ENCODE results near the gene AKR1B1. TPM values are rescaled to one million over a fixed set of nuclear protein-coding genes. Genes with fewer than 3 reads are reported as not detected.

AKR1B1 gene
- total and polyA plus RNA-seq, 2 donors (not counting 3 experiments of a cell fraction or from before 2014, with no cell fraction given) = 159 to 193 TPM

- H3K9ac ChIP-seq (replicated peaks; ENCODE audit: extremely low read depth, insufficient read depth, low read length) = no peak overlapping the region
- H3K27ac ChIP-seq (ENCODE audit: insufficient read depth, low read depth, low read length) = no peak overlapping the region
- no TSS peak for BruUV-seq (replicated peaks)
- peak overlapping the region; percentile 39 for H3K4me2 ChIP-seq (ENCODE audit: insufficient read depth, low read length)
- DNase-seq (ENCODE audit: low read depth, low spot score) (no peak), FAIRE-seq (no peak)
- POLR2A ChIA-PET = no interaction called here
- TF ChIP-seq EZH2 (IDR thresholded peaks at IDR 0.05; ENCODE audit: borderline replicate concordance, low read depth, low read length, severe bottlenecking) (no peak), GATA2 (IDR thresholded peaks at IDR 0.05; ENCODE audit: insufficient read depth, insufficient read length, low read depth, low read length) (peak; percentile 1), MAX (IDR thresholded peaks at IDR 0.05; ENCODE audit: insufficient read depth, insufficient read length) (no peak), JUN (IDR thresholded peaks at IDR 0.05; ENCODE audit: borderline replicate concordance, insufficient read depth, insufficient read length, low read depth) (no peak), POLR2A (IDR thresholded peaks at IDR 0.05; ENCODE audit: low read depth, low read length) (no peak), FOS (IDR thresholded peaks at IDR 0.05; ENCODE audit: borderline replicate concordance, insufficient read depth, low read length) (no peak)
- H3K79me2 ChIP-seq (ENCODE audit: control insufficient read depth, insufficient read depth, low read length) = no peaks in the 10 kb centered on the region
- CTCF ChIA-PET = interaction anchor here (1.0 to 5.3 kb wide), 20 partner anchors 10 to 164 kb away, joined by 3 to 76 read pairs (median 5); partner anchors contain the start of gene AKR1B1
- intact Hi-C loops (cut with micrococcal nuclease) = loop anchor here (2.0 kb wide), 2 partner anchors 22 to 32 kb away; partner anchors contain the start of gene AKR1B1
- H3K9me3 ChIP-seq (replicated peaks; ENCODE audit: control insufficient read depth, insufficient read depth, low read length) = no peaks in the 10 kb centered on the region
- H3K4me1 ChIP-seq (ENCODE audit: control insufficient read depth, extremely low read depth, insufficient read depth, low read length) = peaks cover 16% of the 10 kb centered on the region
- H4K20me1 ChIP-seq (replicated peaks; ENCODE audit: control insufficient read depth, extremely low read depth, insufficient read depth, low read length) = no peaks in the 10 kb centered on the region
- H2AFZ ChIP-seq (ENCODE audit: low read depth, low read length) = no peak overlapping the region
- H3K36me3 ChIP-seq (ENCODE audit: control insufficient read depth in 2 of 2, extremely low read depth in 1 of 2, insufficient read depth in 2 of 2, low read length in 2 of 2) = no peaks in the 10 kb centered on the region
- no peaks in the 10 kb centered on the region for H3K27me3 ChIP-seq (ENCODE audit: control insufficient read depth in 2 of 2, insufficient read depth in 2 of 2, low read length in 2 of 2)
- H3K4me3 ChIP-seq (replicated peaks in 1 of 3; ENCODE audit: insufficient read depth in 1 of 3, low read depth in 1 of 3, low read length in 3 of 3) = no peak overlapping the region
- dilution Hi-C loops (cut with MboI; ENCODE audit: extremely low pct_ligation_motif_present, low sequenced_read_pairs) = no loop called here
- no peaks in the 10 kb centered on the region for H3K9me1 ChIP-seq (replicated peaks; ENCODE audit: control insufficient read depth, extremely low read depth, insufficient read depth, low read length)
Measured at GRCh38 chr7:134481167-134481566, 22.3 kb upstream of the AKR1B1 start.

- TF ChIP-seq CTCF (IDR thresholded peaks at IDR 0.05; ENCODE audit: extremely low read depth in 1 of 2, insufficient read depth in 1 of 2, low read depth in 1 of 2, low read length in 2 of 2) (no peak), JUN (IDR thresholded peaks at IDR 0.05; ENCODE audit: borderline replicate concordance, insufficient read depth, insufficient read length, low read depth) (peak; percentile 68), POLR2AphosphoS5 (IDR thresholded peaks at IDR 0.05; ENCODE audit: insufficient read depth, low read depth, low read length) (no peak), FOS (IDR thresholded peaks at IDR 0.05; ENCODE audit: borderline replicate concordance, insufficient read depth, low read length) (peak; percentile 79), MYC (IDR thresholded peaks at IDR 0.05; ENCODE audit: low read depth, low read length) (no peak), MAX (IDR thresholded peaks at IDR 0.05; ENCODE audit: insufficient read depth, insufficient read length) (no peak), POLR2A (IDR thresholded peaks at IDR 0.05; ENCODE audit: low read depth, low read length) (no peak), GATA2 (IDR thresholded peaks at IDR 0.05; ENCODE audit: insufficient read depth, insufficient read length, low read depth, low read length) (peak; percentile 35), EZH2 (IDR thresholded peaks at IDR 0.05; ENCODE audit: borderline replicate concordance, low read depth, low read length, severe bottlenecking) (no peak)
- BruUV-seq (replicated peaks) = no TSS peak
- Histone ChIP-seq H3K79me2 (ENCODE audit: control insufficient read depth, insufficient read depth, low read length) (no peaks in the 10 kb centered on the region), H3K9me1 (replicated peaks; ENCODE audit: control insufficient read depth, extremely low read depth, insufficient read depth, low read length) (no peaks in the 10 kb centered on the region), H3K9ac (replicated peaks; ENCODE audit: extremely low read depth, insufficient read depth, low read length) (no peak overlapping the region), H3K27me3 (ENCODE audit: control insufficient read depth in 2 of 2, insufficient read depth in 2 of 2, low read length in 2 of 2) (no peaks in the 10 kb centered on the region), H3K27ac (ENCODE audit: insufficient read depth, low read depth, low read length) (peak overlapping the region; percentile 9), H3K36me3 (ENCODE audit: control insufficient read depth in 2 of 2, extremely low read depth in 1 of 2, insufficient read depth in 2 of 2, low read length in 2 of 2) (no peaks in the 10 kb centered on the region), H2AFZ (ENCODE audit: low read depth, low read length) (peak overlapping the region; percentile 6), H4K20me1 (replicated peaks; ENCODE audit: control insufficient read depth, extremely low read depth, insufficient read depth, low read length) (no peaks in the 10 kb centered on the region), H3K9me3 (replicated peaks; ENCODE audit: control insufficient read depth, insufficient read depth, low read length) (no peaks in the 10 kb centered on the region), H3K4me1 (ENCODE audit: control insufficient read depth, extremely low read depth, insufficient read depth, low read length) (peaks cover 16% of the 10 kb centered on the region), H3K4me2 (ENCODE audit: insufficient read depth, low read length) (peak overlapping the region; percentile 39), H3K4me3 (replicated peaks in 1 of 3; ENCODE audit: insufficient read depth in 1 of 3, low read depth in 1 of 3, low read length in 3 of 3) (no peak overlapping the region)
- dilution Hi-C loops (cut with MboI; ENCODE audit: extremely low pct_ligation_motif_present, low sequenced_read_pairs) = no loop called here
- DNase-seq (ENCODE audit: low read depth, low spot score) (peak; percentile 71), FAIRE-seq (peak; percentile 88)
- CTCF ChIA-PET = interaction anchor here (1.0 to 5.3 kb wide), 21 partner anchors 10 to 164 kb away, joined by 3 to 76 read pairs (median 5); partner anchors contain the start of gene AKR1B1
- intact Hi-C loops (cut with micrococcal nuclease) = loop anchor here (1.0 to 2.0 kb wide), 3 partner anchors 22 to 48 kb away; partner anchors contain the start of gene AKR1B1
- POLR2A ChIA-PET = no interaction called here
Measured at GRCh38 chr7:134480730-134481129, 21.8 kb upstream of the AKR1B1 start.

Data from endothelial cell of umbilical vein (primary cell).